ENCODE measurements around the gene RRAS. TPM values are rescaled to one million over a fixed set of nuclear protein-coding genes. Genes with fewer than 3 reads are reported as not detected.
A peak's percentile ranks its signal among the peaks of the same experiment; 100 is the strongest.

RRAS gene
- total RNA-seq, 4 donors from 2014 or later = 17.2 to 48.0 (median 32.4) TPM

- H3K27me3 ChIP-seq = no peaks in the 10 kb centered on the region
- H3K27ac ChIP-seq = peak overlapping the region; percentile 85 to 94 (median 86)
- peaks cover 0 to 5% (median 0%) of the 10 kb centered on the region in 3 donors for H3K36me3 ChIP-seq
- TF ChIP-seq POLR2A (IDR thresholded peaks at IDR 0.05) (peak in 1 of 2 donors; percentile 66), CTCF (IDR thresholded peaks at IDR 0.05) (no peak)
- peaks cover 0 to 46% (median 21%) of the 10 kb centered on the region in 4 donors for H3K4me1 ChIP-seq
- peak; percentile 81 to 93 (median 89) for DNase-seq
- H3K9me3 ChIP-seq = no peaks in the 10 kb centered on the region
- peak overlapping the region; percentile 38 to 80 (median 56) for H3K4me3 ChIP-seq
Observed at GRCh38 chr19:49676136-49676783, 36.3 kb upstream of the RRAS start.

- peaks cover 0 to 12% (median 4%) of the 10 kb centered on the region in 4 donors for H3K4me1 ChIP-seq
- TF ChIP-seq POLR2A (IDR thresholded peaks at IDR 0.05) = peak; percentile 28 to 46
- TF ChIP-seq CTCF (IDR thresholded peaks at IDR 0.05) = peak; percentile 76 to 92 (median 88)
- no peaks in the 10 kb centered on the region for H3K9me3 ChIP-seq
- H3K36me3 ChIP-seq = no peaks in the 10 kb centered on the region
- peak; percentile 68 to 90 (median 87) for DNase-seq
- H3K27ac ChIP-seq = peak overlapping the region; percentile 24 to 73 (median 44)
- peak overlapping the region in 2 of 4 donors; percentile 26 to 43 for H3K4me3 ChIP-seq
- H3K27me3 ChIP-seq = no peaks in the 10 kb centered on the region
Observed at GRCh38 chr19:49672131-49672919, 32.4 kb upstream of the RRAS start.

GRCh38 chr19:49669516-49669915 lies 29.6 kb upstream of the RRAS start:
- no peak for DNase-seq
- H3K4me3 ChIP-seq = no peak overlapping the region
- TF ChIP-seq POLR2A (IDR thresholded peaks at IDR 0.05) (no peak), CTCF (IDR thresholded peaks at IDR 0.05) (no peak)
- no peaks in the 10 kb centered on the region for H3K27me3 ChIP-seq
- H3K4me1 ChIP-seq = peaks cover 0 to 17% (median 12%) of the 10 kb centered on the region in 4 donors
- H3K27ac ChIP-seq = no peak overlapping the region
- H3K9me3 ChIP-seq = no peaks in the 10 kb centered on the region
- H3K36me3 ChIP-seq = no peaks in the 10 kb centered on the region

- Histone ChIP-seq H3K4me1 (peaks cover 0 to 30% (median 20%) of the 10 kb centered on the region in 4 donors), H3K4me3 (no peak overlapping the region), H3K36me3 (peaks cover 0 to 7% (median 0%) of the 10 kb centered on the region in 3 donors), H3K9me3 (no peaks in the 10 kb centered on the region), H3K27me3 (no peaks in the 10 kb centered on the region), H3K27ac (no peak overlapping the region)
- no peak for TF ChIP-seq POLR2A (IDR thresholded peaks at IDR 0.05)
- no peak for TF ChIP-seq CTCF (IDR thresholded peaks at IDR 0.05)
- no peak for DNase-seq
Observed at GRCh38 chr19:49667473-49667872, 27.5 kb upstream of the RRAS start.

- H3K27ac ChIP-seq = peak overlapping the region; percentile 80 to 97 (median 92)
- H3K36me3 ChIP-seq = peaks cover 0 to 21% (median 0%) of the 10 kb centered on the region in 3 donors
- no peak for DNase-seq
- H3K27me3 ChIP-seq = no peaks in the 10 kb centered on the region
- H3K4me3 ChIP-seq = peak overlapping the region; percentile 64 to 98 (median 84)
- peaks cover 0 to 23% (median 16%) of the 10 kb centered on the region in 4 donors for H3K4me1 ChIP-seq
- no peaks in the 10 kb centered on the region for H3K9me3 ChIP-seq
- no peak for TF ChIP-seq POLR2A (IDR thresholded peaks at IDR 0.05)
- no peak for TF ChIP-seq CTCF (IDR thresholded peaks at IDR 0.05)
Observed at GRCh38 chr19:49666120-49666444, 26.1 kb upstream of the RRAS start.

All from Peyer's patch (tissue), 4 donors.